GM21381 (cell line): ENCODE measurements around the gene PROX2.
A peak's percentile ranks its signal among the peaks of the same experiment; 100 is the strongest.

ENCODE experiments used
- ATAC-seq: cut with Tn5 transposase; IDR thresholded peaks from one replicate; pipeline ENCODE4 v1.9.1; 2021; ENCODE audit warnings: mild to moderate bottlenecking, moderate library complexity; ENCODE audit not compliant: unreplicated experiment

PROX2 gene

GRCh38 chr14:74875941-74876913 is at the start of gene PROX2:
Gene PROX2, minus strand, starts transcription at chr14:74876145. Its CDS starts 12,311 bp downstream, at chr14:74863834.
- no peak for ATAC-seq

DNA sequence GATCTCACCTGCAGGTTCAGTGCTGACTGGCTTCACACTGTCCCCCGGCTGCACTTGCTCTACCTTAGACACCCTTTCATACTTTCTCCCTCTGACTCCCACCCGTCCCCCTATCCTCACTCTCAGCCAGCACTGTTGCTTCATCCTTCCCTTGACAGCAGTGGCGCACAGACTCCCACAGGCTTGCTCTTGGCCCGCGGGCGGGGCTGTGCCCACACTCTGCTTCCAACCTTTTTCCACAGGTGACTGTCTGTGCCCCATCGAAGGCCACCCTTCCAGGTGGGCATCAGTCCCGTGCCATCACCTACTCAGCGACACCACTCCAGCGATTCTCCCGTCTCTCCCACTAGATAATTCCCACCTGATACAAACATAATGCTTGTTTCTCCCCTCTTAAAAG is 48.1 kb upstream of the PROX2 start:
- no peak for ATAC-seq

DNA sequence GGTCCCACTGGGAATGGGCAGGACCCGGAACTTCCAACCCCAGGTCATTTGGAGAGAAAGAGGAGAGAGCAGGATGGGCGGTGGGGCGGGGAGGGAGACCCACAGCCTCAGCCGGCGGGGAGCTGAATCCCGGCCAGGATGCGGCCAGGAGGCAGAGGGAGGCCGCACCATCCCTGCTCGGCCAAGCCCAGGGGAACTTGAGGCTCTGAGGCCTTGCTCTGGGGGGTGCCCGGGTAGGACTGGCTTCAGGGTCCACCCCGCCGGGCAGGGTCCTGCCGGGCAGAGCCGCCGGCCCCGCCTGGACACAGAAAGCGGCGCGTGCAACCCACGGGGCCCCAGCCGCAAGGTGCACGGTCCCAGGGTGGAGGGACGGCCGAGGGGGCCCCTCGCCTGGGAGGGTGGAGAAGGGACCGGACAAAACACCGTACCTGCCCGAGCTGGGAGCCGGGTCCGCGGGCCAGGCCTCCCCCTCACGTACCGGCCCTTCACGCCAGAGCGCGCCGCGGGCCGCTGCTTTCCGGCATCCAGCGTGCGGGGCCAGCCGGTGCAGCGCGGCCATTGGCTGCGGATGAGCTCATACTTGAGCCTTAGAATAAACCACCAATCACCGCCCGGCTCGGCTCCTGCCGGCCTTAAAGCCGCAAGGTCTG is 46.9 kb upstream of the PROX2 start, which contains the start of gene RPS6KL1:
Gene RPS6KL1 (minus strand): TSS at position 509 of the 650 bp plus-strand sequence. CDS start 1,719 bp downstream, outside the sequence.
- ATAC-seq, result peak; percentile 91

- ATAC-seq, result no peak
Measured at GRCh38 chr14:74921987-74922751, 46.2 kb upstream of the PROX2 start.

DNA sequence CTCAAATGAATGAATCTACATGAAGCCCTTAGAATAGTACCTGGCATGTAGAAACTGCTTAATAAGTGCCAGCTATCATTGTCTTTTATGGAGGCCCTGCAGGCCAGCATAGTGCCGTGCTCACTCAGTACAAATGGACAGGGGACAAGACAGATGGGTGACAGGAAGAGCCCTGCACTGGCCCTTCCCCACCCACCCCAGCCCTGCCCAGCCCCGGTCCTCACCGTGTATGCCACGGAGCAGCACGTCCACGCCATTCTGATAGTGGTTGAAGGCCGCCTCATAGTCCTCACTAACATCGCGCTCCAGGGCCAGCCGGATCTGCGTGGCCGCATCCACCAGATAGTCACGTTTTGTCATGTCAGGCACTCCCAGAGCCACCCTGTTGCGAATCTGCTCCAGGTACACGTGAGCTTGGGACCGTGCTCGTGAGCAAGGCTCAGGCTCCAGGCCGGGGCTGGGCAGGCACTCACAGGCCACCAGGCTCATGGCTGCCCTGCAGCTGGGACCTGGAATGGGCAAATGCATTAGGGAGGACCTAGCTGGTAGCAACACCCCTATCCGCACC is 45.2 kb upstream of the PROX2 start:
- ATAC-seq, result no peak

- no peak for ATAC-seq
Measured at GRCh38 chr14:74920281-74920680, 44.3 kb upstream of the PROX2 start.

DNA sequence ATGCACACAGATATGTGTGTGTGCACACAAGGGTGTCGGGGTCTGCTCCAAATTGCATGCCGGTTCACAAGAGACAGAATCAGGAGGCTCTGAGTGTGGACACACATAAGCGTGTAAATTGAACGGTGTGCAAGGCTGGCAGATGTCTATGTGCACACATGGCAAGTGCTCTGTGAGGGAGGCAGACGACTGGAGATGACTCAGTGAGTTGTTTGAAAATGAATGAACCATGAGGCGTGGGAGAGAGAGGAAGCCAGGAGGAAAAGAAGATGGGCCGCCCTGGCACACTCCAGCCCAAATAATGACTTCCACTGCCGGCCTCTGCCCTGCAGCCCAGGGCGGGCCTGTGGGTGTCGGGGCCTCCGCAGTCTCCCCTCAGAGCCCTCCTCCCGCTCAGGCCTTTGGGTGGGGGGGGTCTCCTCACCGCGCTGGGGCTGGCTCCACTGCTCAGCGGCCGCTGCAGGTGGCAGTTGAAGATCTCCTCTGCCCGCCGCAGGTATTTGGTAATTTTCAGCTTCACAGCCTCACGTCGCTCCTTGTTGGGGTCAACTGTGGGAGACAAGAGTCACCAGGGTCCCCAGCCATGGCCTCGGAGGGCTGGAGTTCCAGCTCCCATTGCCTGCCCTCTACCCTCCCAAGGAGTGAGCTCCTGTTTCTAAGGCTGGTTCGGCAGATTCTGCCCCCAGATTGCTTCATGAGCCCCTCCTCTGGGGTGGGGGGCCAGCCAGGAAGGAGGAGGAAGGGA is 43.6 kb upstream of the PROX2 start:
- ATAC-seq, result no peak

GRCh38 chr14:74918380-74918779 is 42.4 kb upstream of the PROX2 start:
- ATAC-seq, result no peak

DNA sequence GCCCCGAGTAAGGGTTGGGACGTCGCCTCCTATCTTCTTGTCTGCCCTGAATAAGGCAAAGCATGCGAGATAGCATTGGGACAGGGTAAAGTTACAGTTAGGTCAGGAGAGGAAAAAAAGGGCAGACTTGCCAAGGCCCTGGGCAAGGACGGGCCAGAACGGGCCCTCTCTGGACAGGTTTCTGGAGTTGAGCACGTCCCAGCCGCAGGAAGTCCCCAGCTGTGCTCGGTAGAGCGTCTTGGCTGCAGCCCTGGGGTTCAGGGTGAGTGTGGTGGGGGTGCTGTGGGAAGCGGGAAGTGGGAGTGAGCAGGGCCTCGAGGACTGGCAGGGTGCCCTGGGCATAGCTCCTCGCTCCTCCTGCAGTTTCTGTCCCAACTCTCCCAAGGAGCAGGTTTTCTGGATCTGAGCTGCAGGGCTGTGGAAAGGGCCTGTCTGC is 41.7 kb upstream of the PROX2 start:
- ATAC-seq, result no peak

DNA sequence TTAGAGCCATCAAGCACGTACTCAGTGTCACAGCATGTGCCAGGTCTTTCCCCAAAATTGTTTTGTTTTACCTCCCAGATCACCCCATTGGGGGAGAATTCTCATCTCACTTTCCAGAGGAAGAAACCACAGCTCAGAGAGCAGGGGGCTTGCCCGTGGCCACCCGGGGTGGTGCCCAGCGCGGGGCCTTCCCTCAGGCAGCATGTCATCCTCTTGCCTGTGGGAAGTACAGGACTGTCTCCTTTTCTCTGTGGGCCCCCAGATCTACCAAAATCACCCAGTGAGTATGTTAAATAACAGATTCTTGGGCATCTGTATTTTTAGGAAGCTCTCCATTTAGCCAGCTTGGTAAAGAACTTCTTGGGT is 41.2 kb upstream of the PROX2 start:
- ATAC-seq, result no peak

DNA sequence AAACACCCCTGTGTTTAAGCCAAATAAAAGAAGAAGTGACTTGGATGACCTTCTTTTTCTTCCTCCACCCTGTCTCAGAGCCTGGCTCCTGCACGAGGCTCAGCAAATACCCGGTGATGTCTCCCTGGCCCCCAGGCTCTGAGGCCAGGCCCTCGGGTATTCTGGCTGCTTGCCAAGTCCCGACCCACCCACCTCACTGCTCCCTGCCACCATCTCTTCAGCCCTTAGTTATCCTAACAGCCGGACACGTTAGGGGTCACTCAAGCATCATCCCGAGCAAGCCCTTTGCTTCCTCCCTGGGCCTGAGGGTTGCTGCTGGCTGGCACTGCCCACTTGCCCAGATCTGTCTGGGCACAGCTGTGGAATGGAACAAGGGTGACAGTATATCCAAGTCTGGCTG is 39.9 kb upstream of the PROX2 start:
- no peak for ATAC-seq

GRCh38 chr14:74915426-74915825 is 39.5 kb upstream of the PROX2 start:
- ATAC-seq, result no peak

- no peak for ATAC-seq
Measured at GRCh38 chr14:74913986-74914573, 38.1 kb upstream of the PROX2 start.

- ATAC-seq, result no peak
Measured at GRCh38 chr14:74913393-74913910, 37.5 kb upstream of the PROX2 start.

DNA sequence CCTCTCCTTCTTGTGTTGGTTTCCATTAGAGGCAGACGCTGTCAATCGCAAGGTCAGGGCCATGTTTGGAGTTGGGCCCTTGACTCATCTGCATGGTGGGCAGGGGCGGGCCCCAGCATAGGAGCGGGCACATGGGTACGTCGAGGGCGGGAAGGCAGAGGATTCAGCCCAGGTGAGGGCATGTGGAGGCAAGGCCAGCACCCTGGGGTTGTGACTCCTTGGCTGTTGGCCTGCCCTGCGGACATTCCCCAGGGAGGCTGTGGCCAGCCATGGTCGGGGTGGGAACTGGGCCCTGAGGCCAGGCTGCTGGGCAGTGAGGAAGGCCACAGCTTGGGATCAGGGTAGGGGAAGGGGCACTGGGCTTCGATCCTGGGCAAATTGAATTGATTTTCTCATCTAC is 36.9 kb upstream of the PROX2 start:
- no peak for ATAC-seq

DNA sequence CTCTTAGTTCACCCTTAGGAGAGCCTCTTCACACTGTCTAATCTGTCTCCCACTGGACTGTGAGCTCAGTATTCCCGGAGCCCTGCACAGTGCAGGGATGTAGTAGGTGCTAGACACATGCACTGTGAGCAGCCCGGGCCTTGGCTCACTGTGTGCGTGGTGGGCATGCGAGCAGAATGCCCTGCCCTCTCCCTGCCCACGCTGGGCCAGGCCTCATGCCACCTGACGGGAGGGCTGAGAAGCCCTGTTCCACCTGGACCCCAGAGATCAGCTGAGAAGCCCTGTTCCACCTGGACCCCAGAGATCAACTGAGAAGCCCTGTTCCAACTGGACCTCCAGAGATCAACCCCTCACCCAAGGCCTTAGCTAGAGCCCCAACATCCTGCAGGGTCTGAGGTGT is 36.2 kb upstream of the PROX2 start:
- no peak for ATAC-seq

DNA sequence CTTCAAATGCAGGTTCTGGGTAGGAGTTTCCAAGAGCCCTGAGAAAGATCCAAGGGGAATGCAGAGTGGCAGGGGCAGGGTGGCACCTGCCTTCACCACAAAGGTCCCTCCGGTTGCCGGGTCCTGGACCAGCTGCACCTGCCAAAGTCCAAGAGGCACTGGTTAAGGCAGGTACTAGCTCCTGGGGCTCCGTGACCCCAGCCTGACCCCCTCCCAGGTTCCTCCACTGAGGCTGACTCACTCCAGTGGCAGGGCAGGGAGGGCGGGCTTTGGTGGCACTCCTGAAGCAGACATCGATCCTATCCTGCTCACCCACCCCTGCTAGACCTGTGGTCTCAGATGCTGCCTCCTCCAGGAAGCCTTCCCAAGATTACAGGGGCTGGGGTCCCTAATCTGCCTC is 35.8 kb upstream of the PROX2 start:
- ATAC-seq, result no peak

DNA sequence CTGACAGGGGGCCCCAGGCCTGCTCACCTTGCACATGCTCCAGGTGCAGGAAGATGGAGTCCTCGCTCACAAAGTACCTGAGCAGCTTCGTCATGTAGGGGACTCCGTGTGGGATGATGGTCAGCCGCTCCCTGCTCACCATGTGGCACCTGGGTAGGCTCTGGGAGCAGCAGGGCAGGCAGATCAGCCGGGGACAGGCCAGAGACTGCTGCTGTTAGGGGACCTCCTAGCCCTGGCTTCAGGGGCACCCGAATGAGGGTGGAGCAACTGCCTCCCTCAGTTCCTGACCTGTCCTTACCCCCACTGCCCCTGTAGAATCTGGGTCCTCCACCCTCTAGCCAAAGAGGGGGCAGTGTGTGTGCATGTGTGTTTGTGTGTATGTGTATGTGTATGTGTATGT is 35.3 kb upstream of the PROX2 start:
- ATAC-seq, result no peak

GRCh38 chr14:74910556-74910955 is 34.6 kb upstream of the PROX2 start:
- no peak for ATAC-seq

GRCh38 chr14:74909911-74910310 is 34.0 kb upstream of the PROX2 start:
- ATAC-seq, result no peak
